Suppressor macrophage treated with lipopolysaccharide for 1 hour (primary cell): ENCODE data around the gene LRP6.
"Not testable (repeated sequence)": the region's sequence is repeated elsewhere in the genome, so short reads cannot be mapped to it uniquely, and the experiment has no call there.

ENCODE experiments used
- DNase-seq, 3 donors: peaks; one replicate each; pipeline ENCODE4 v3.0.0-alpha.2; 2020 to 2022

Gene LRP6

DNA sequence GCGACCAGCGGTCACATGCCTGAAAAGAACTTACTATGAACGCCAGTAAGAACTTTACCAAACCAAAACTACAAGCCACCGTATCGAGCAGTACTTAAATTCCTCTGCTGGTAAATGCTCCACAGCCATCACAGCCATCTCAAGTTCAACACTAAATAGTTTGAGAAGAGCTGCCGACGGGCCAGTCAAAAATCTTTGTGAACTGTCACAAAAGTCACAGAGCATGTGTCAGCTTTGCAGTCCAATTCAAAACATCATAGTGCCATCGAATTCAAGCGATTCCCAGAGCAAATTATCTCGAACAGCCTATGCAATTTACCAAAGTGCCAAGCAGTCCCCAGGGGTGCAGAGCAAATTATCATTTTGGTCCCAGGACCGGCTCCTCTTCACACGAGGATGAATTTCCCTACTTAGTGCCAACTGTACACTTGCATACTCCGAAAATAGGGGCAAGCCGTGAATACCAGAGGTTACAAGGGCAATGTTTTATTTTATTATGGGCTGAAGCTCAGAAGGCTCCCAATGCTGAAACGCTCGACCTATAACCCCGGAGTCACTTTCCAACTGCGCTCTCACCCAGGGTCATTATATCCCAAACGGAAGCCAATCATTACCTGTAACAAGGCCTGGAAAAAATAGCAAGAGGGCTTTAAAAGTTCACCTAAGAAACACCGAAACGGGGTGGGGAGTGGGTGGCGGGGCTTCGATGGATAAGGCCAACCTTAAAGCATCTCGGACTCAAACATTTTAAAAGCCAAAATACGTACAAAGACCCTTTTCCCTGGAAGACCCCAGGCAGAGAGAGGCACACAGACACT lies 1.1 kb downstream of the LRP6 start:
- peak in 2 of 3 donors; percentile 6 to 14 for DNase-seq

DNA sequence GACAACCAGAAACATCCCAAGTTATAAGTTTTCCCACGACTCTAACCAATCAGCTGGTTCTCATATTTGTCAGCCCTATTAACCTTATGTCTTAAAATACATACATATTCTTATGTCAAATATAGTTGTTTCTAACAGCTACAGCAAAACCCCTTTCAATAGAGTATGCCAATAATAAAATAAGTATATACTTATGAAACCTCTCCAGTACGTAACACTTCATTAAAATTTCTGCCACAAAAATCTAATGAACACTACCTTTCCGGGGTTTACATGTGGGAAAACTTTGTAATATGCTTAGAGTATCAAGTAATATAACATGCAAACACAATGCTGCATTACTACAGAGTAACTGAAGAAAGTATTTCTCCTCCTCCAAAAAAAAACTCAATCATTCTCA lies 1.8 kb downstream of the LRP6 start:
- no peak for DNase-seq

DNA sequence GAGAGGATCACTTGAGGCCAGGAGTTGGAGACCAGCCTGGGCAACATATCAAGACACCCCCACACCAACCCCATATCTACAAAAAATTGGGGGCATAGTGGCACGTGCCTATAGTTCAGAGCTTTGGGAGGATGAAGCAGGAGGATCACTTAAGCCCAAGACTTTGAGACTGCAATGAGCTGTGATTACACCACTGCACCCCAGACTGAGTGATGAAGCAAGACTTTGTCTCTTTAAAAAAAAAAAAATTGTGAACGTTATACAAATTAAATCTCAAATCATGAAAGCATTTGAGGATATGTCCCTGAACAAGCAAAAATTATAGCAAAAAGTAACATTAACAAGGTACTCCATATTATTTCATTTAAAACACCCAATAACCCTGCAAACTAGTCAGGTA lies 2.9 kb downstream of the LRP6 start:
- no peak for DNase-seq

DNA sequence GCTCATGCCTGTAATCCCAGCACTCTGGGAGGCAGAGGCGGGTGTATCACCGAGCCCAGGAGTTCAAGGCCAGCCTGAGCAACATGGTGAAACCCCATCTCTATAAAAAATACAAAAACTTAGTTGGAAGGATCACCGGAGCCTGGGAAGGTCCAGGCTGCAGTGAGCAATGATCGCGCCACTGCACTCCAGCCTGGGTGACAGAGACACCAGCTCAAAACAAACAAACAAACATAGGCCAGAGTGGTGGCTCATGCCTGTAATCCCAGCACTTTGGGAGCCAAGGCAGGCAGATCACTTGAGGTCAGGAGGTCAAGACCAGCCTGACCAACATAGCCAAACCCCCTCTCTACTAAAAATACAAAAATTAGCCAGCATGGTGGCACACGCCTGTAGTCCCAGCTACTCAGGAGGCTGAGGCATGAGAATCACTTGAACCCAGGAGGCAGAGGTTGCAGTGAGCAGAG lies 10.5 kb downstream of the LRP6 start:
- DNase-seq = not testable (repeated sequence)

DNA sequence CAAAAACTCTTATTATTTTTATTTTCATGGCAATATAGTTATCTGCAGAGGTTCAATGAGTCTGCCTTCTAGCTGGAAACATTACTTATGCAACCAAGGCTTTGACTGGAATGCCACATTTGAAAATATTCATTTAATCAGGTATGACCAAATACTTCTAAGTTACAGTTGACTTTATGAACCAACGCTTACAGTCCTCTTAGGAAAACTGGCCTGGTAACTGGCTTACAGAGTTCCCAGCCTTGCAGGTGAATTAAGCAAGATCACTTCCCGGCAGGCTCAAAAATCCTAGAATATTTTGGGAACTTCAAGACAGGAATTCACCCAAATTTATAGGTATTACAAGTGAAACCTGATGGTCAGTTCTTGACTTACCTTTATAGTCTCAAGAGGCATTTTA lies 12.3 kb downstream of the LRP6 start:
- DNase-seq = no peak

DNA sequence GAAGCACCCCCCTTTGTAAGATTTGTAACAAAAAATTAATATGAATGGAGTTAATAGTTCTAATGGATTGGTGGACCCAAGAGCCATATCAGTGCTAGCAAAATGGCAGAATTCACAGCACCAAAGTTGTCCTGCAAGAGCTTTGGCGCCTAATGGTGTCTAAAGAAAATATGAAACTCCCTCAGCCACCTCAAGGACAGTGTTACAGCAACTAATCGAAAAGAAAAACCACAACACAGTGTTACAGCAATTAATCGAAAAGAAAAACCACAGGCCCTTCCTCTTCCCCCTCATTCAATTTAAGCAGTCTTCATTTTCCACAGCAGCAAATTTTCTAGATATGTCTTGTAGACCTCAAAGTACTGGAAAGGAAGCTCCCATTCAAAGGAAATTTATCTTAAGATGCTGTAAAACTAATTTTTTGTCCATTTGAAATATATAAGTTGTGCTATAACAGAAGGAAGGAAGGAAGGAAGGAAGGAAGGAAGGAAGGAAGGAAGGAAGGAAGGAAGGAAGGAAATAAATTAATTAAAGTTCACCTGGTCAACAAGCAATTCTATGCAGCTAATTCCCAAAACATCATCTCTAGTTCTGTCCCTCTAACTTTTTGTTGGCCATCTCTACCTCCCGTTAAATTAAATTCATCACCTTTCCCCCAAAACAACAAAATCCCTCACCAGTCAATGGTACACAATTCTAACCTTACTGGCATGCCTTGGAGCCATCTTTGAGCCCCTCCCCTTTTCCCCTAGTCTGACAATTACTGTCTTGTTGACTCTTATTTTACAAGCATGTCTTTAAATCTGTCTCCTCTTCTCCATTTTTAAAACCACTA lies 17.4 kb downstream of the LRP6 start:
- no peak for DNase-seq

DNA sequence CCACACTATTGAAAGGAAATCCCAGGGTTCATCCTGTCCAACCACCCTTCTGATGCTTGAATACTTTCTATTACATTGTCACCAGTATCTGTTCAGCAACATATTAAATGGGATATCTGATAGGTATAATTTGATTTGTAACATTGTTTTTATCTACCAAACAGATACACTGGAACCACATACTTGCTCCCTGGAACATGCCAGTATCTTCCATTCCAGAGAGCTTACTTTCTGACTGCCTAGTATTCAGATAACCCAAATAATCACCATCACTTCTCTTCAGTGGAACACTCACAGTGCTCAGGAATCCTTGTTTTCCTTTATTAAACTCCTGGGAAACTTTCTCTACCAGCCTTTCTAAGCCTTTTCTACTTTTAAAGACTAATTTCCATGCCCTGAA lies 19.3 kb downstream of the LRP6 start:
- DNase-seq = no peak

DNA sequence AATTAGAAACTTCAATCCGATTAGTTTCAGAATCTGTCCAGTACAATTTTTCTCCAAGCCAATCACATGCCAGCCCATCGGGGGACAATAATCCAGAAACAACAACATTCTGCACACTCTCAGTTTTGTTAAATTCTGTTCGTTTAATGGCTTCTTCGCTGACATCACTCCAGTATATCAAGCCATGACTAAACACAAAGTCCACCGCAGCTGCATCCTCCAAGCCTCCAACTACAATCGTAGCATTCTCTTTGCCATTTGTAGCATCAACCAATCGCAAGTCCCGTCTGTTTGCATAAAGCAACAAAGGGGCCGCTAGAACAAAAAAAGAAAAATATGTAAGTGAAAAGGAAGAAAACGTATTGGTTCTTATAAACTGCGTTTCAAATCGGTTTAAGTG lies 22.5 kb downstream of the LRP6 start:
- no peak for DNase-seq

DNA sequence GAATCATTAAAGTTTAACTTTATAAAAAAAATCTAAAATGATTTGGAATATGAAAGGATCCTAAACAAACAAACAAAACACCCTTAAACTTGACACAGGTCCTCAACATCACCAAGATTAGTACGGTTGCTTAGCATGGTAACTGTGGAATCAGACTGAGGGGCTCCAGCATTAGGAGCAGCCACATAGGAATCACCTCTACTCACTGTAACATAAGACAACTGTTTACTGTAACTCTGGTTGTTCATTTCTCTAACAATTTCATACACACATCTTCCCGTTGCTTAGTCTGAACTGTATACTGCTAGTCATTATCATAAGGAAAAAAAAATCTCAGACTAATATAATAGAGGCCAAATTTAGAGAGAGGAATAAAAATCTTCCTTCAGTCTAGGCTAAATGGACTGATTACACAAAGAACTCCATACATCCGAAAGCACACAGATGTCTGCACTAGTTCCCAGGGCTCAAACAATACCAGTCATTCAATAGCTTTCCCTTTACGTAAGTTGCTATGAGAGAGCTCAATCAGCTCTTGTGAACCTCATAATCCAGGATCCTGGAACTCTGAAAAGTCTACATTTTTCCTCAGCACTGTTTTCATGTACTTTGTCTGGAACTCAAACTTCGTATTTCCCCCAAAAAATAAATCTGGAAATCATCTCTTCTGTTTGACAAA lies 26.0 kb downstream of the LRP6 start:
- no peak for DNase-seq

DNA sequence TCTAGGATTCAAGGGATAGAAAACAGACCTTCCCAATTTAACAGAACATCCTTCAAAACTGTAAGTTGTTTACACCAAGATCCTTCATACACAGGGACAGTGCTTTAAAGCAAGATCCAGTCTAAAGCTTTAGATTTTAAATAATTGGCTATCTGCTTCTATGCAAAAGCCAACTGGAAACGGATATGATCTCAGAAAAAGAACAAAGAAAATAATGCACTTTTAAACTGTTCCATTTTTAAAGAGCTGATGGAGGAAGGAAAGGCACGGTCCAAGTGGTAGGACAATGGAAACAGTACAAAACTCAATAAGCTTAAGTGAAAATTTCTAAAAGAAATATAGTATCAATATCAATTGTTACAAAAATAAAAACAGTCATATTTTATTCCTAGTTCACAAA lies 27.7 kb downstream of the LRP6 start:
- DNase-seq = no peak

DNA sequence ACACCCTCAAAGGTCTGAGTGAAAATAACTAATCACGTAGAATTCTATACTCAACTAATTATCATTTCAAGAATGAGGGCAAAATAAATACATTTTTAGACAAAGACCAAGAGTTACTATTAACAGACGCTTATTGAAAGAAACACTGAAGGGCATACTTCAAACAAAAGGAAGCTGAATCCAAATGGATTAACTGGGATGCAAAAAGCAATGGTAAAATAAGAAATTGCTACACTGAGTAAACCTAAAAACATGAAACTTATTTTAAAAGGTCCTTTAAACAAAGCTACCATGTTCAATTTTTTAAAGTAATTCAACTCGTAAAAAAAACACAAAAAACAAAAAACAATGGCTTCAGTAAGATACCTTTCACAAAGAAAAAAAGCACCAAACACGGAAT lies 28.2 kb downstream of the LRP6 start:
- no peak for DNase-seq

DNA sequence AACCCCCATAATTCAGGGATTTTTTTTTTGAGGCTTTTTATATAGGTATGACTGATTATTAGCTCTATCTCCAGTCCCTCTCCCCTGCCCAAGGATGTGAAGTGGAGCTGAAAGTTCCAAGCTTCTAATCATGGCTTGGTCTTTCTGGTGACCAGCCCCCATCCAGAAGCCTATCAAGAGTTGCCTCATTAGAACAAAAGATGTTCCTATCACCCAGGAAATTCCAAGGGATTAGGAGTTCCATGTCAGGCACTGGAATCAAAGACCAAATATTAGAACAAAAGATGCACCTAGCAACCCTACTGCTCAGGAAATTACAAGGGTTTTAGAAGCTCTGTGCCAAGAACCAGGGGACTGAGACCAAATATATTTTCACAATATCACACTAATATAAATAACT lies 29.9 kb downstream of the LRP6 start:
- no peak for DNase-seq

DNA sequence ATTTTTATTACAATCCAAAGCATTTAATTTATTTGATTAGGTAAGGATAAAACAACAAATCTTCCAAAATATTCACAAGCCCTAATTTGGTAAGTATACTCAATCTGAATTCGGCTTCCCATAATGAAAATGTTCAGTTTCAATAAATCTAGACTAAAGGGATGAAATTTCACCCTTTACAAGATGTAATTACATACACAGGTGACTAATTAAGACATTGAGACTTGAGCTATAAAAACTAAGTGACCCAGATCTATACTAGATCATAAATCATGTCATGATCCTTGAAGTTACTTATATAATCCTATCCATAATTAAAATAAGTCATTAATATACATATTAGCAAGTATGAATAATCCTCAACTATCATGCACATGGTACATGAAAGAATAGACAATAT lies 36.6 kb downstream of the LRP6 start:
- DNase-seq = no peak

DNA sequence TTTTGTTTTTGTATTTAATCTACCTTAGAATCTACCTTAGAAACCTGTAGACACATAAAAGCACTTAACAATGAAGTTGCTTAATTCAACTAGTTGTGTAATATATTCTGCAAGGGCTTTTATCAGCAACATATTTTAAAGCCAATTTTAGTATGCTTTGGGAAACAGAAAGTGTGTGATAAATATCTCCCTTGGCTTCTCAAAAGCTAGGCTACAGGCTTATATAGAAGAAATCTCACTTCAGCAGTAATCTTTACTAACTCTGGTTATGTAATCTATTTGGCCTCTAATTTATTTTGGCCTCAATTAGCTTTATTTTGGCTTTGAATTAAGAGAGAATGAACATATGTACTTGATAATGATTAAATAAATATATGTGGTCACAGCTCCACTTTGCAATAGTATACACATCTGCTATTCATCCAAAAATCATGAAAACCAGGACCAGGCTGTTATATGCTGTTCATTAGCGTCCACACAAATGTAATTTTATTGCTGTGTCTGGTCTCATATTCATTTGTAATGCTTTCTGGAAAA lies 37.2 kb downstream of the LRP6 start:
- DNase-seq = no peak

DNA sequence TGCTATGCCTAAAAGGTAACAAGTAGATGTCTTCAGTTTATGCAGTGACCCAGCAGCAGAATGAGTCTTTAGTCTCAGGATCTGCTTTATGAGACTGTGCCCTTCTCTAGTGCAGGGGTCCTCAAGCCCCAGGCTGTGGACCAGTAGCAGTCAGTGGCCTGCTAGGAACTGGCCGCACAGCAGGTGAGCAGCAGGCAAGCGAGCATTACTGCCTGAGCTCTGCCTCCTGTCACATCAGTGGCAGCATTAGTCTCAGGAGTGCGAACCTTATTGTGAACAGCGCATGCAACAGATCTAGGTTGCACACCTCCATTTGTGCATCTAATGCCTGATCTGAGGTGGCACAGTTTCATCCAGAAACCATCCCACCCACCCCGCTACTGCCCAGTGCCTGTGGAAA lies 38.4 kb downstream of the LRP6 start:
- DNase-seq = no peak

DNA sequence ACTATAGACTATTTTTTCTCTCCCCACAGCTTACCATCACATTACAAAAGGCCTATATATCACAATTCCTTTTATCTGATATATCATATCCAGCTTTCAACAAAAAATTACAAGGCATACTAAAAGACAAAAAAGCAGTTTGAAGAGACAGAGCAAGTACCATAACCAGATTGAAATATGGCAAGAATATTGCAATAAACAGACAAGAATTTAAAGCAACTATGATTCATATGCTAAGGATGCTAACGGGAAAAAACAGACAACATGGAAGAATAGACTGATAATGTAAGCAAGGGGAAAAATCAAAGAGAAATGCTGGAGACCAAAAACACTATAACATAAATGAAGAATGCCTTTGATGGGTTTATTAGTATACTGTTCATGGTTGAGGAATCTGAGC lies 40.7 kb downstream of the LRP6 start:
- no peak for DNase-seq

DNA sequence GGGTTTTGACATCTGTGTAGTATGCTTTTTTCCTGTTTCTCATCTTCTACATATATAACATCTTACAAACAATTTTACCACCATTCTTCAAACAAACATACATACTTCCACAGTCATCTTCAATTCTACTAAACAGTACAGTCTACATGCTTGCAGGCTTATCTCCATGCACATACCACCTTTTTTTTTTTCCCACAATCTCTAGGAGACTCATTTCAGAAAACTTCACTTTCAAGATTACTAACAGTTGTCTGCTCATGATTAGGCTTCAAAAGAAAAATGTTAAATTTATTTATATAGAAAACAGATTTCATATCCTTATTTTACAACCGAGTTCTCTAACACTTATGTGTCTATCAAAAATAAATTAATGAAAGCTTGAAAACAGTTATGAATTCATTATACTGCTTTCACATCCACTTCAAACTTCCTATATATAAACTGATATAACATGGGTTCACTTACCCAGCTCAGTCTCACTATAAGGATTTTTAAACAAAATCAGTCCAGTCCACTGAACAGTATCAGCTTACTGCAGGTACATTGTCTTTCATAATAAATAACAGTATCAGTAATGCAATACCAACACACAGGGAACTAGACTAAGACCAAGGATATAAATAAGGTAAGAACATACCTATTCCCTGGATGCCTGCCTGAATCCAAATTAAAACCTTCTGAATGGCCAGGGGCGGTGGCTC lies 42.5 kb downstream of the LRP6 start:
- no peak for DNase-seq

DNA sequence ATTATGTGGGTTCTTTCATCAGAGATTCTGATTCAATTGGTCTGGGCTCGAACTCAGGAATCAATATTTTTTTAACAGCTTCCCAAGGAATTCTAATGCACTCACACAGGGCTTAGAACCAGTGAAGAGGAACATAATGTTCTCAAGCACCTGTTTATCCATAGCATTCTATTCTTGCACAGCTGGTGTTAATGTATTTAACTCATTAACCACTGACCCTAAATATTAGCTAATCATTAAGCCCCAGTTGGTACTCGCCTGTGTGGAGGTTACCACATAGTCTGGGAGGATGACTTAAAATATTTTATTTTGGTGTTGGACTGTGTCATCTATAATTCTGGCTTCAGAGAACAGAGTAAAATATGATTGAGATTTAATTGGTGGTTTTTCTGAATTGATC lies 45.3 kb downstream of the LRP6 start:
- DNase-seq = no peak

DNA sequence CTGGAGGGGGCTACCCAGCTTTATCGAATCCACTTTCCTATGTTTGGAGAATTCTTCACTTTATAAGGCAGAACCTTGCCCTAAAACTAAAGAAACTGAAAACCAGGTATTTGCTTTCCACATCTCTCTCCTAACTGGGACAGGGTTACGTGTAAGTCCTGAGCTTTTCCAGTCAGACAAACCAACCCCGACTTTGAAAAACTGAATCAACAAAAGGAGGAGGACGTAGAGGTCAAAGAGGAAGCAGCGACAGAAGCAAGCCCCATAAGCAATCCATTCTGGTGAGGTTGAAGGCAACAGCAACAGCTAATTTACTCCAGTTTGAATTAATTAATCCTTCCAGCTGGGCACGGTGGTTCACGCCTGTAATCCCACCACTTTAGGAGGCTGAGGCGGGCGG lies 47.2 kb downstream of the LRP6 start:
- no peak for DNase-seq

DNA sequence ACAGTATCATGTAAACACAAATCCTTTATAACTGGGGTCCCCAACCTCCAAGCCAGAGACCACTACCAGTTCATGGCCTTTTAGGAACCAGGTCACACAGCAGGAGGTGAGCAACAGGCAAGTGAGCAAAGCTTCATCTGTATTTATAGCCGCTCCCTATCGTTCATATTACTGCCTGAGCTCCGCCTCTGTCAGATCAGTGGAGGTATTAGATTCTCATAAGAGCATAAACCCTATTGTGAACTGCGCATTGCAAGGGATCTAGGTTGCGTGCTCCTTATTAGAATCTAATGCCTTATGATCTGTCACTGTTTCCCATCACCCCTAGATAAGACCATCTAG lies 49.9 kb downstream of the LRP6 start:
- no peak for DNase-seq

DNA sequence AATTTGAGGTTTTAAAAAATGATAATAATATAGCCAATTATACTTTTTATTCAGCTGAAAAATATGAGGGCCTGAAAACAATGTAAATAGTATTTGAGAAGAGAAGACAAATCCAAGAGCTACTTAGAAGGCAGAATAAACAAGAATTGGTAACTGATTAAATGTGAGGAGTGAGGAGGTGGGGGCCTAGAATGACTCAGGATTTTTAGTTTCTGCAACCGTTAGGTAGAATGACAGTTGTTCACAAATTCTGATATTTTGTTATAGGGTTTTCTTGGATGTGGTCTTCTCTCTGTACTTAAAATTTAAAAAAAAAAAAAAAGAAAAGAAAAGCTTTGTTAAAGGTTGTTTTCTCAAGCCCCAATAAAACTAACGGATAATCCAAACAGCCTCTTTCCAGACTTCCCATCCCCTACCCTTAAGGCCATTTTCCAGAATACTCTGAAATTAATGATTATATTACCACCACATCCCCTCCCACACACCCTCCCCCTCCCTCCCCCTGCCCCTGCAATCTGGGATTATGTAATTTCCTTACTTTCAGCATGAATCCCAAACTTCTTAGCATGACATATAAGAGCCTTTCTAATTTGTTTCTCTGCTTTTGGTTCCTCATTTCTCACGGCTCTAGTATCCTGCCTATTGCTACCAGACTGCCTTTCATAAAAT lies 50.4 kb downstream of the LRP6 start:
- DNase-seq = peak; percentile 24 to 55 (median 43)

DNA sequence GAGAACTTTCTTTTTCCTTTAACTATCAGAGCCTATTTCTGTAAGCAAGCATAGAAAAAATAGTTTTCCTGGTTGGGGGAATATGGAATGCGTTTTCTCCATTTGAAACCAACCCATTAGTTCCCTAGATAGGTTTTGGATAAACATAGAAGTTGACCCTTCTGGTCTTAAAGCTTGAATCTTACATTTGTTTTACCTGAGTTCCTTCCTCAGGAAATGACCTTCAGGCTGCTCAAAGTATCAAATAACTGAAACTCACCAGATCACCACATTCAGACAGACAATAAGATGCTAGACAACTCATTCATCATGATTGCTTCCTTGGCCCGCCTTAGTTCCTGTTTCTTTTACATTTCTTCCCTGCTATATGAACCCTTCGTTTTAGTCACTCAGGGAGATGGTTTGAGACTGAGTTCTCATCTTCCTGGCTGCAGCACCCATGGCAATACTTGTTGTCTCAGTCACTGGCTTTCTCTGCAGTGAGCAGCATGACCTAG lies 52.2 kb downstream of the LRP6 start:
- DNase-seq = peak; percentile 18 to 32 (median 20)
